Nephron (organoid): ENCODE data around the gene BACH1.

Source experiments
- H3K27ac Mint-ChIP-seq, 3 experiments: 2 replicates each; pipeline ENCODE4 v1.8.0; 2020; ENCODE audit warnings: mixed read lengths in 3 of 3, mild to moderate bottlenecking in 2 of 3, moderate library complexity in 1 of 3
- H3K27me3 Mint-ChIP-seq: 2 replicates; pipeline ENCODE4 v1.8.0; 2021; ENCODE audit warnings: low read depth, mild to moderate bottlenecking, moderate library complexity, mixed read lengths
- H3K36me3 Mint-ChIP-seq: 2 replicates; pipeline ENCODE4 v1.8.0; 2020; ENCODE audit warnings: low read depth, mixed read lengths
- H3K4me1 Mint-ChIP-seq: 2 replicates; pipeline ENCODE4 v1.8.0; 2020; ENCODE audit warnings: mixed read lengths
- H3K4me3 Mint-ChIP-seq, 3 experiments: 2 replicates each; pipeline ENCODE4 v1.8.0; 2020; ENCODE audit warnings: mild to moderate bottlenecking in 3 of 3, mixed read lengths in 3 of 3, moderate library complexity in 2 of 3
- H3K9me3 Mint-ChIP-seq: 2 replicates; pipeline ENCODE4 v1.8.0; 2020; ENCODE audit warnings: mixed read lengths
- CTCF ChIP-seq, 3 experiments: fragments of 200-600 bp; sonication (generic); IDR thresholded peaks; one replicate each; pipeline ENCODE4 v1.5.0; 2021; ENCODE audit warnings: antibody characterized with exemption in 3 of 3; ENCODE audit not compliant: unreplicated experiment in 3 of 3

Gene BACH1

GRCh38 chr21:29307718-29308455 is 9.2 kb downstream of the BACH1 start:
- TF ChIP-seq CTCF (IDR thresholded peaks at IDR 0.05; ENCODE audit: unreplicated experiment in 3 of 3) = no peak
- H3K36me3 Mint-ChIP-seq = peaks cover 46% of the 10 kb centered on the region
- H3K4me1 Mint-ChIP-seq = peaks cover 21% of the 10 kb centered on the region
- H3K4me3 Mint-ChIP-seq = no peak overlapping the region
- no peak overlapping the region for H3K27ac Mint-ChIP-seq
- H3K9me3 Mint-ChIP-seq = peaks cover 15% of the 10 kb centered on the region
- H3K27me3 Mint-ChIP-seq = no peaks in the 10 kb centered on the region

GRCh38 chr21:29308456-29308783 is 9.7 kb downstream of the BACH1 start:
- H3K27ac Mint-ChIP-seq = no peak overlapping the region

GRCh38 chr21:29309703-29310102 is 11.0 kb downstream of the BACH1 start:
- Mint-ChIP-seq H3K36me3 (peaks cover 55% of the 10 kb centered on the region), H3K27me3 (no peaks in the 10 kb centered on the region), H3K9me3 (peaks cover 16% of the 10 kb centered on the region), H3K27ac (no peak overlapping the region), H3K4me3 (no peak overlapping the region), H3K4me1 (peaks cover 16% of the 10 kb centered on the region)
- no peak for TF ChIP-seq CTCF (IDR thresholded peaks at IDR 0.05; ENCODE audit: unreplicated experiment in 3 of 3)

More at GRCh38 chr21:29308456-29308783, 9.7 kb downstream of the BACH1 start:
- Mint-ChIP-seq H3K36me3 (peaks cover 51% of the 10 kb centered on the region), H3K27me3 (no peaks in the 10 kb centered on the region), H3K4me3 (no peak overlapping the region), H3K4me1 (peaks cover 16% of the 10 kb centered on the region), H3K9me3 (peaks cover 16% of the 10 kb centered on the region)
- TF ChIP-seq CTCF (IDR thresholded peaks at IDR 0.05; ENCODE audit: unreplicated experiment in 3 of 3) = no peak

- Mint-ChIP-seq H3K4me1 (peaks cover 11% of the 10 kb centered on the region), H3K27me3 (no peaks in the 10 kb centered on the region), H3K4me3 (no peak overlapping the region), H3K36me3 (peaks cover 50% of the 10 kb centered on the region), H3K27ac (no peak overlapping the region), H3K9me3 (peaks cover 16% of the 10 kb centered on the region)
- TF ChIP-seq CTCF (IDR thresholded peaks at IDR 0.05; ENCODE audit: unreplicated experiment in 3 of 3) = no peak
These were observed 13.1 kb downstream of the BACH1 start for GRCh38 chr21:29311802-29312201.

- Mint-ChIP-seq H3K9me3 (peaks cover 16% of the 10 kb centered on the region), H3K4me1 (peaks cover 18% of the 10 kb centered on the region), H3K36me3 (peaks cover 60% of the 10 kb centered on the region), H3K27ac (no peak overlapping the region), H3K4me3 (no peak overlapping the region), H3K27me3 (no peaks in the 10 kb centered on the region)
- TF ChIP-seq CTCF (IDR thresholded peaks at IDR 0.05; ENCODE audit: unreplicated experiment in 3 of 3) = no peak
These were observed 14.3 kb downstream of the BACH1 start for GRCh38 chr21:29312981-29313380.
